NCI-H2029 (cell line): ENCODE data around the gene LTO1.

Experiments used
- DNase-seq: peaks from one replicate; lab custom pipeline; 2025; lab: John Stamatoyannopoulos, UW

LTO1 gene

DNA sequence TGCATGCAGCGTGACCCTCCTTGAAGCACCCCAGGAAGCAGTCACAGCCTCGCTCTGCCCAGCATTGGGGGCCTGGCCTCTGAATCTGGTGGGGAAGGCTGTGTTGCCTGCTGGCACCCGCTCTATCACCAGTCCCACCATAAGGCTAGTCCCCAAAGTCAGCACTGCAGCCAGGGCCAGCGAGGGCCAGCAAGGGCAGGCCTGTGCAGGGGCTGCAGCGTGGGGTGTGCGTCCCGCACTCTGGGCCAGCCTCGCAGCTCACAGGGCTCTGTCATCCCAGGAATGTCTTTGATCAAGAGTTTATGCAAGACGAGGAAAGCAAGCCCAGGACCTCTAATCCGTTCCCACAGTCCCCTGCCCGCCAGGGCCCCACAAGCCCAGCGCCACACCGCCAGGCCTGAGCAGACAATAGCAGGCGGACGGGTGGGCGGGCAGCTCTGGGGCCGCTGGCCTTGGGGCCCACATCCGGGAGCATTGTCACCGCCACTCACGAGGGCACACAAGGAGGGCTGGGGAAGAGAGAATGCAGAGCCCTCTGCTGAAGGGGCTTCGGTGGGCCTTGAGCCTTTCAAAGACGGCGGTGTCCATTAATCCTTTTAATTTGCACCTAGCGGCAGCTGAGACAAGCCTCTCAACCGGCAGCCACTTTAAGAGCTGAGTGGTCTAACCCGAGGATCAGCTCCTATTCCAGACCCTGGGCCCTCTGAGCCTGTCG, 17.1 kb downstream of the LTO1 start:
- DNase-seq, result no peak

DNA sequence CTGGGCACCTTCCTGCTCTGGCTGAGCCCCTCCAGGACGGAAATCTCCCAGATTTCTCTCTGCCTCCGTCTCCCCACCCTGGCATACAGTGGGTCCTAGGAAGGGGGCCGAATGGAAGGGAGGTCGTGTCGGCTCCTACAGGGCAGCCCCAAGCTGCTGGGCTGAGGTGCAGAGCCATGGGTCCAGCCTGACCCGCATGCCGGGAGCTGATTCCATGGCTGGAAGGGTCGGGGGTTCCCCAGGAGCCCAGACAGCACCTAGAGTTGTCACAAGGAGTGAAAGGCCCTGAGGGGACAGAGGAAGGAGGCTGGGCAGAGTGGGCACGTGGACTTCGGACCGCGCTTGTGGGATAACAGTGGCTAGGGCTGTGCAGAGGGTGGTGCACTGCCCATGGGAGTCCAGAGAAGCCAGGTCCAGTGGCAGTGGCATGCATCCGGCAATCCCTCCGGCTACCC, 17.7 kb downstream of the LTO1 start:
- DNase-seq, result no peak

DNA sequence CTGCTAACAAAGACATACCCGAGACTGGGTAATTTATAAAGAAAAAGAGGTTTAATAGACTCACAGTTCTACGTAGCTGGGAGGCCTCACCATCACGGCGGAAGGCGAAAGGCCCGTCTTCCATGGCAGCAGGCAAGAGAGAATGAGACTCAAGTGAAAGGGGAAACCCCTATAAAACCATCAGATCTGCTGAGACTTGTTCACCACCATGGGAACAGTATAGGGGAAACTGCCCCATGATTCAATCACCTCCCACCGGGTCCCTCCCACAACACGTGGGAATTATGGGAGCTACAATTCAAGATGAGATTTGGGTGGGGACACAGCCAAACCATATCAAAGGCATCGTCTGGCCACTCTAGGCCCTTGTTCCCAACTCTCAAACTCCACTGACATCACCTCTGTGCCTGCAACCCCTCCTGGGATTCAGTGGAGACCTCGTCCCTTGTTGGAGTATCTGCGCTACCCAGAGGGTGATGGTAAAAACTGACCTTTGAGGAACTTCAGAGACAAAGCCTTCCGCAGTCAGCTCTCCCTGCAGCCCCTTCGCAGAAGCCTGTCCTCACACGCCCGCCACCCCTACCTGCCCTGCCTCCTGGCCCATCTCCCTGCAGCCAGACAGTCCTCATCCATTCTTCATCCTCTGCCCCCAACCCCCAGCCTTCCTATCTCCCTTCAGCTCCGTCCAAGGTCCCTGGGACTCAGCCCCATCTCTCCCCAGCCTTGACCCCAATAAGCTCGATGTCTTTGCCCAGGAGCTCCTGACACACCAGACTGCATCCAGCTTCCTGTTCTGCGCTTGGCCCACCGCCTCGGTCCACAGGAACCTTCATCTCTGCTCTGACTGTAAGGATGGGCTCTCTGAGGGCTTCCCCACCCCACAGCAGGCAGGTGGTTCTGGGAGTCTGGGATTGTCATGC, 18.4 kb downstream of the LTO1 start:
- no peak for DNase-seq

DNA sequence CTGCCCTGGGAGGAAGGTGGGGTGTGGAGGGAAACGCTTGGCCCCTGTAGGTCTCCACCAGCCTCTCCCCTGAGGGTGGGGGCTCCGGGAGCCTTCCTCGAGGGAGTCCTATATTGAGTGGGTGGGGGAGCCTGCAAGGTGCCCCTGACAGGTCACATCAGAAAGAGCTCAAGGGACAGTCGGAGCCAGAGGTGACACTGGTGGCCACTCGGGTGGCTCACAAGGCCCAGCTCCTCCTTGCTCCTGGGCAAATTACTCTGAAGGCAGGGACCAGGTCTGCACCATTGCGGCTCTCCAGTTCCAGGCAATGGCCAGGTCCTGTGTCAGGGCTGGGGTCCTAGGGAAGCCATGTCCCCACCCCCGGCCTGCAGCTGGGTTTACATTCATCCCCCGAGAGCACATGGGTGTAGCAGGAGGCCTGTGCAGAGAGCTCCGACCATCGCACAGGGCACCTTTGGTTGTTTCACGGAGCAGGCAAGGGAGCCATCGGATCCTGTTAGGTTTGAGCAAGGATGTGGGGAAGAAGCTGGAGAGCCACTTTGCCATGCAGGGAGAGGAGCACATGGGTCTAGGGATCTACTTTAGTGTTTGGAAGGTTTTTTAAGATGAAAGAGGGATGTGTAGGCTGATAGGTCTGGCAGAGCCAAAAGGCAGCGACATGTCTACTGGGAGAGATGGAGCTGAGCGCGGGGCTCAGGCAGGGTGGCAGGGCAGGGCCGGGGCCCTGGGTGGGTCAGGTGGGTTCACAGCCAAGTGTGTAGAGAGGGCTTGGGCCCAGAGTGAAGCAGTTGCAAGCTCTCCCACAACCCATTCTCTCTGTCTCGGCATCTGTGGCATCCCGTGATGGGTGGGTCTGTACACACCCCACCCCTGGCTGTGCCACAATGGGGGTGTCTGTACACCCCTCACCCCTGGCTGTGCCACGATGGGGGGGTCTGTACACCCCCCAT, 19.4 kb downstream of the LTO1 start:
- DNase-seq, result no peak

DNA sequence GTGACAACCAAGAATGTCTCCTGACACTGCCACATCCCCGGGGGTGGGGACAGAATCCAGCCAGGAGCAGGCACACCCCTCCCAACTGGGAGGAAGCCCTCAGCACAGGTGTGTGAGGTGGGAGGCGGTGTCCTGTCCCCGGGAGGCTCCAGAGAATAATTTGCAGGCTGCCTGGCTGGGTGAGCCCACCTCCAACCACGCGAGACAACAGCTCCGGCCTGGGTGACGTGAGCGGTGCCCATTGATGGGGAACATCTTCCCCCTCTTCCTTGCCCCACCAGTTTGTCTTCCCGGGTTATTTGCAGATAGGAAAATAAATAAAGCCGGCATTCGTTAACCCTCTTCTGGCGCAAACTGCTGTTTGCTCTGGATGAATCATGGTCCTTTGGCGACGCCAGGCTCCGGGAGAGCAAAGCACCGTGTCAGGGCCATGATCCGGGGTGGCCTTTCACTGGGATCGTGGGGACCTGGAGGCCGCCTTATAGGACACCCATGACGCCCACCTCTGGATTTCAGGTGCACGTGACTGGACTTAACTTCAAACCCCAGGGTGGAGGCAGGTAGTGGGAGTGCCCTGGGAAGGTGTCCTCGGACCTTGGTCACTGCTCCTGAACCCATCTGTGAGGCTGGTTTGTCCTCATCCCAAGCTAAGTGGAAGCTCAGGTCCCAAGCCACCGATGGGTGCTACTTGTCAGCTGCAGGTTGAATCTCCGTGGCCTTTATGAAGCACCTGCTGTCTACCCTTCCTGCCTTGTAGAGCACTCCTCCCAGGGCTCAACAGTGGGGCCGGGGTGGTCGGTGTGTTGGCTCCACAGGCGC, 20.3 kb downstream of the LTO1 start:
- DNase-seq, result peak; percentile 75

DNA sequence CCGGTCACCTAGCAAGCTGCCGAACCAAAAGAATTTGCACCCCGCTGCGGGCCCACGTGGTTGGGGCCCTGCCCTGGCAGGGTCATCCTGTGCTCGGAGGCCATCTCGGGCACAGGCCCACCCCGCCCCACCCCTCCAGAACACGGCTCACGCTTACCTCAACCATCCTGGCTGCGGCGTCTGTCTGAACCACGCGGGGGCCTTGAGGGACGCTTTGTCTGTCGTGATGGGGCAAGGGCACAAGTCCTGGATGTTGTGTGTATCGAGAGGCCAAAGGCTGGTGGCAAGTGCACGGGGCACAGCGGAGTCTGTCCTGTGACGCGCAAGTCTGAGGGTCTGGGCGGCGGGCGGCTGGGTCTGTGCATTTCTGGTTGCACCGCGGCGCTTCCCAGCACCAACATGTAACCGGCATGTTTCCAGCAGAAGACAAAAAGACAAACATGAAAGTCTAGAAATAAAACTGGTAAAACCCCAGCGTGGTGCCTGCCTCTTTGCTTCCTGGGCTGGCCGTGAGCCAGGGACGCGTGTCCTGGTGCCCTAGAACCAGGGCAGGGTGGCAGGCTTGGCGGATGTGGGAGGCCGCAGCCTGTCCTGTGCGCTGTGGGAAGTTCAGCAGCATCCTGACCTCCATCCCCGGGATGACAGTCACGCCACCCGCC, 21.0 kb downstream of the LTO1 start:
- DNase-seq, result peak; percentile 44

DNA sequence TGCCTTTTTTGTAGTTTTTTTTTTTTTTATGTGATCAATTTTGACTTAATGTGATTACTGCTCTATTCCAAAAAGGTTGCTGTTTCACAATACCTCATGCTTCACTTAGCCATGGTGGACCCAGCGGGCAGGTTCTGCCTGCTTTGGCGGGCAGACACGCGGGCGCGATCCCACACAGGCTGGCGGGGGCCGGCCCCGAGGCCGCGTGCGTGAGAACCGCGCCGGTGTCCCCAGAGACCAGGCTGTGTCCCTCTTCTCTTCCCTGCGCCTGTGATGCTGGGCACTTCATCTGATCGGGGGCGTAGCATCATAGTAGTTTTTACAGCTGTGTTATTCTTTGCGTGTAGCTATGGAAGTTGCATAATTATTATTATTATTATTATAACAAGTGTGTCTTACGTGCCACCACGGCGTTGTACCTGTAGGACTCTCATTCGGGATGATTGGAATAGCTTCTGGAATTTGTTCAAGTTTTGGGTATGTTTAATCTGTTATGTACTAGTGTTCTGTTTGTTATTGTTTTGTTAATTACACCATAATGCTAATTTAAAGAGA, 21.7 kb downstream of the LTO1 start:
- DNase-seq, result no peak

DNA sequence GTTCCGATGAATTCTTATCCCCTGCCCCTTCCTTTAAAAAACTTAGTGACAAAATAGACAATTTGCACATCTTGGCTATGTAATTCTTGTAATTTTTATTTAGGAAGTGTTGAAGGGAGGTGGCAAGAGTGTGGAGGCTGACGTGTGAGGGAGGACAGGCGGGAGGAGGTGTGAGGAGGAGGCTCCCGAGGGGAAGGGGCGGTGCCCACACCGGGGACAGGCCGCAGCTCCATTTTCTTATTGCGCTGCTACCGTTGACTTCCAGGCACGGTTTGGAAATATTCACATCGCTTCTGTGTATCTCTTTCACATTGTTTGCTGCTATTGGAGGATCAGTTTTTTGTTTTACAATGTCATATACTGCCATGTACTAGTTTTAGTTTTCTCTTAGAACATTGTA, 22.2 kb downstream of the LTO1 start:
- DNase-seq, result no peak

DNA sequence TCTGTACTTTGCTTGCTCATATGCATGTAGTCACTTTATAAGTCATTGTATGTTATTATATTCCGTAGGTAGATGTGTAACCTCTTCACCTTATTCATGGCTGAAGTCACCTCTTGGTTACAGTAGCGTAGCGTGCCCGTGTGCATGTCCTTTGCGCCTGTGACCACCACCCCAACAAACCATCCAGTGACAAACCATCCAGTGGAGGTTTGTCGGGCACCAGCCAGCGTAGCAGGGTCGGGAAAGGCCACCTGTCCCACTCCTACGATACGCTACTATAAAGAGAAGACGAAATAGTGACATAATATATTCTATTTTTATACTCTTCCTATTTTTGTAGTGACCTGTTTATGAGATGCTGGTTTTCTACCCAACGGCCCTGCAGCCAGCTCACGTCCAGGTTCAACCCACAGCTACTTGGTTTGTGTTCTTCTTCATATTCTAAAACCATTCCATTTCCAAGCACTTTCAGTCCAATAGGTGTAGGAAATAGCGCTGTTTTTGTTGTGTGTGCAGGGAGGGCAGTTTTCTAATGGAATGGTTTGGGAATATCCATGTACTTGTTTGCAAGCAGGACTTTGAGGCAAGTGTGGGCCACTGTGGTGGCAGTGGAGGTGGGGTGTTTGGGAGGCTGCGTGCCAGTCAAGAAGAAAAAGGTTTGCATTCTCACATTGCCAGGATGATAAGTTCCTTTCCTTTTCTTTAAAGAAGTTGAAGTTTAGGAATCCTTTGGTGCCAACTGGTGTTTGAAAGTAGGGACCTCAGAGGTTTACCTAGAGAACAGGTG, 23.1 kb downstream of the LTO1 start:
- no peak for DNase-seq

DNA sequence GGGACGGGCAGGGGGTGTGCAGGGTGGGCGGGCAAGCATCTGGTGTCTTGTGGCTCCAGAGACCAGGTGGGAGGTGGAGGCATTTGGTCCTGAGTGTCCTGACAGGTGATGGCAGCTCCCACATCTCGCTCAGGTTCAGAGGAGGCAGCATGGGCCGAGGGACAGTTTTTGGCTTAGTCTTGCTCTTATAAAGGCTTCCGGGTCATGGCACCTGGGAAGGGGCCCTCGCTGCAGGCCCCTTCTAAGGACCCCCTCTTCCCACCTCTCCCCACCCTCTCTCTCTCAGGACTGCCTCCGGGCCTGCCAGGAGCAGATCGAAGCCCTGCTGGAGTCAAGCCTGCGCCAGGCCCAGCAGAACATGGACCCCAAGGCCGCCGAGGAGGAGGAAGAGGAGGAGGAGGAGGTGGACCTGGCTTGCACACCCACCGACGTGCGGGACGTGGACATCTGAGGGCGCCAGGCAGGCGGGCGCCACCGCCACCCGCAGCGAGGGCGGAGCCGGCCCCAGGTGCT, 24.3 kb downstream of the LTO1 start:
- no peak for DNase-seq

DNA sequence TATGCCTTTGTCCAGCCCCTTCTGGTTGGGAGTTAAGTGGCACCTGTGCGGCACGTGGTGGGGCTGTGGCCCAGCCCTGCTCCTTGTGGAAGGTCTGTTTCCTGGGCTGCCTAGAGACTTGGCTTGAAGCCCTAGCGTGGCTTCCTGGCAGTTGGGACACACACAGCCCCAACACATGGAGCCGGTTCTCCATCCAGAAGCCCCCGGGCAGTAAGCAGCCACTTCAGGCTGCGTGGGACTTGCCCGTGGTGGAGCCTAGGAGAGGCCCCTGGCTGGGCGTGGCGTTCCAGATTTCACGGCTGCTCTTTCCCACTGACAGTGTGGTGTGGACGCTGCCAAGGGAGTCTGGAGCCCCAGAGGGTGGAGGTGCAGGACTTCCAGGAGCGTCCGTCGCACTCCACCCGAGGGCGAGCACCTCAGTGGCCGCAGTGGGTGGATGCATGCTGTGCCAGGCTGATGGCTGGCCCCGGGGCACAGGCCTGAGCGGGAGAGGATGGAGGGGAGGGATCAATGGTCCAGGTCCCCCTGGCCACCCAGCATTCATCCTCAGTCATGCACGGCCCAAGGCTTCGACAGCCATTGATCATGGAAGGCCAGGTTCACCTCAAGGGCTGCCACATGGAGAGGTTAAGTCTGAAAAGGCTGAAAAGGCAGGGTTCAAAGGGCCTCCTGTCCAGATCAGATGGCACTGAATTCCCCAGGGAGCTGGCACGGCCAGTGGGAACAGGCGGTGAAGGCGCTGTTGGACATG, 24.9 kb downstream of the LTO1 start:
- peak; percentile 23 for DNase-seq

DNA sequence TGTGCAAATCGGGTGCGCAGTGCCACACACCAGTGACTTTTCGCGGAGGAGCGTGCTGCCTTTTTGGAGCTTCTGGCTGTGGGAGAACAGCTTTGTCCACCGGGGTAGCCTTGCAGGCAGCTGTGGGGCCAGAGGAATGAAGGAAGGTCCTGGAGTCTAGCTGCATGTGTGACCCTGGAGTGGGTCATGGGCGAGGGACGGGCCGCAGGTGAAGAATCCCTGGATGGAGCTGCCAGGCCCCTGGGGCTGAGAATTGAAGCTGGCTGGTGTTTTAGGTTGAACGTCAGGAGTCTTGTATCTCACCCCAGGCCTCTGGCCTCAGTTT, 25.6 kb downstream of the LTO1 start:
- DNase-seq, result no peak

DNA sequence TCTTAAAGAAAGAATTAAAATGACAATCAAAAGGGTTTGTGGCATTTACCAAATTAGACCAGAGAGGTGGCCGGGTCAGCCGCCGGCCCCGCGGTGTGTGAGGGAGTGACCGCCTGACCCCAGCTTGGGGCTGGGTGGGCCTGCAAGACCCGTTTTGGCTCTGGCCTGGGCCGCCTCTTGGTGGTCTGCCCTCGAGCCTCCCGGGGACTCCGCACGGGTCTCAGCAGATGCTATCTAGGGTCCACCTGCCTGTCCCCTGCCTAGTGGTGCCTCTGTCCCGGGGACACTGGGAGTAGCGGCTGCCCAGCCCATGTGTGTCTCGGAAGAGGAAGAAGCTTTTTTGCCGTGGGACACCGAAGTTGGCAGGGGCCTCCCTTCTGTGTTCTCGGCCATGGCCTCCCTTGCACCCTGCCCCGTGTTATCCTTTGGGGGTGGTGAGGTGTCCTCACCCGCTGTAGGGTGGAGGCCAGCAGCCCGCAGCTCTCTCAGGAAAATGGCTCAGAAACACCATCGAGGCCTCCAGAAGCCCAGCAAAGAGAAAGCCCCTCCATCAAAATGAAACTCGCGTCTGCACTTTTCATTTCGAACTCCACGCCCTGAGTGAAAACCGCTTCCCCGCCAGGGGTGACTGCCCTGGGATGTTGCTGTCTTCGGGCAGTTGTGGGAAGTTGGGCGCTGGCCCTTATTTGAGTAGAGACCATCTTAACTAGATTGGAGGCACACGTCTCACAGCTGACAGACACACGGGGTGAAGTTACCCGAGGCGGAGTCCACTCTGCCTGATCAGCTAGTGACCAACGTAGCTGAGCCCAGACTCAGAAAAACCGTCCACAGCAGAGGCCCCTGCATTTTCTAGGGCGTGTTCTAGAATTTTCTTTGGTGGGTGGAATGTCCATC, 26.2 kb downstream of the LTO1 start:
- DNase-seq, result no peak

DNA sequence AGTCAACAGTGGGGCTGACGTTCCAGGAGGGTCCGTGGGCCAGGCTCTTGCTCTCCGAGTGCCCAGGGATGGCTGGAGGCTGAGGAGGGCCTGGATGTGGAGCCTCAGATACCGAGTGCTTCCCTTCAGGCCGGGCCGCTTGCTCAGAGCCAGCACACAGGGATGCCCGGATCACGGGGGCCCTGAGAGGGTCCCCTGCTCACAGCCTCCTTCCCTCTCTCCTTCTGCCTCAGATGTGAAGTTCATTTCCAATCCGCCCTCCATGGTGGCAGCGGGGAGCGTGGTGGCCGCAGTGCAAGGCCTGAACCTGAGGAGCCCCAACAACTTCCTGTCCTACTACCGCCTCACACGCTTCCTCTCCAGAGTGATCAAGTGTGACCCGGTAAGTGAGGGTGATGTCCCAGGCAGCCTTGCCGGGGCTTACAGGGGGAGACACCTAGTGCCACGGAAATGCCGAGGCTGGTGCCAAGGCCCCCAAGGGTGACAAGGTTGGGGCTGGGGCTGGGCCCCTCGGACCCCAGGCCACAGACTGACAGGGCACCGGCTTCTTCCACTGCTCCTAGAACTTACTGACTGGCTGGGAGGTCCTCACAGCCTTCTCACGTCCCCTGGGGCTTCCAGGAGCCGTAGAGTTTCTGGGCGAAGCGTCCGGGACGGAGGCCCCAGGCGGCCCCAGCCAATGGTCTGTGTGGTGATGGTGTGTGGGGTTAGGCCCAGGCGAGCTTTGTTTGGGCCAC, 27.2 kb downstream of the LTO1 start:
- no peak for DNase-seq

DNA sequence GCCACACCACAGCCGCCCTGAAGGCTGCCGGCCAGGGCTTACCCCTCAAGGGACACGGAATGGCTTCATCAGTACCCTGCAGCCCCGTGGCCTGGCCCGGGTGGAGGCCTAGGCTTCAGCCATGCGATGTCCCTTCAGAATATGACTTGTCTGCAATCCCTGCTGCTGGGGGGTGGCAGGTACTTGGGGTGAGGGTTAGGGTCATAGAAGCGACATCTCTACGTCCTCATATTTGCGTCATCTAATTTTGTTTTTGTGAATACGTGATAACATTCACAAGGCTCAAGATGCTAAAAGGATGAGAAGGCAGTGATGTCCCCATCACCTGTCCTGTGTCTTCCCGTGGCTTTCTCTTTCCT, 27.8 kb downstream of the LTO1 start:
- DNase-seq, result no peak

DNA sequence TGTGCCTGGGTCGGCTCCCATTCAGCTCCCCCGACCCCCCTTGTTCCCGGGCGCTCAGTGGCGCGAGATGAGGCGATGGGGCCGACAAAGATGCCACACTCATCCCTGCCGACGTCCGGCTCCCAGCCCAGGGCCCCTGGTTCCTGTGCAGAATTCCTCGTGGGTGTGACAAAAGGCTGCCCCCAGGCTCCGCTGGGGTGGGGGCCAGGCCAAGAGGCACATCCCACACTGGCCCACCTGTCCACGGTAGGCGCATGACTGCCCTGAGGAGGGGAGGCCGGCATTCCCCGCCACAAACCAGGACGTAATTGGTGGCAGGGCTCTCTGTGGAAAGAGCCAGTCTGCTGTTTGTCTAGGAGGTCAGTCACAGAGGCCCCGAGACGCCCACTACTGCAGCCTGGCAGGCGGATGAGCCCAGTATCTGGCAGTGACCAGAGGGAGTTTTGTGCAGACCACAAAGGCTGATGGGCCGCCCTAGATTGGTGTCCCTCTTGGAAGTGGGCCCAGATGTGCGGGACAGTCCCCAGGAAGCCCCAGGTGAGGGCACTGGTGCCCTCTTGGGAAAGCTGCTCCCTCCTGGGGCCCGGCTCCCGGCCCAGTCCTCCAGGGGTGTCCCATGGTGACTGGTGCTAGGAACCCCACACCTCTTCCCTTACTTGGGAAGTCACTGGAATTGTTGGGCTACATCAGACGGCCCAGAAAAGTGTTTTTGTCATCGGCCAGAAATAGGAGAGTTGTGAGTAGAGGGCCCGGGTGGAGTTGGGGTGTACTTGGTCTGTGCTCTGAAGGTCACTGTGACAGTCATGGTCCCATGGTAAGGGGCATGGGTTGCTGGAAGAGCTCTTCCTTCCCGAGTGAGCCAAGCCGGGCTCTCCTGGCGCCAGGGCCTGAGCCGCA, 28.4 kb downstream of the LTO1 start:
- DNase-seq, result no peak
